22Rv1 (cell line): ENCODE results near the gene EFHC1.

Experiments
- H3K27ac ChIP-seq: fragments of 450-650 bp; 2 replicates; pipeline ENCODE4 v1.5.1; 2017
- CTCF ChIP-seq: fragments of 450-650 bp; IDR thresholded peaks from 2 replicates; pipeline ENCODE4 v1.5.1; 2017; ENCODE audit warnings: mild to moderate bottlenecking
- ZFX ChIP-seq: fragments of 450-650 bp; IDR thresholded peaks from 2 replicates; pipeline ENCODE4 v1.6.1; 2017; ENCODE audit warnings: antibody characterized with exemption, borderline replicate concordance

The EFHC1 gene

GRCh38 chr6:52518279-52518945, 98.3 kb downstream of the EFHC1 start:
- TF ChIP-seq CTCF, result no peak
- no peak for TF ChIP-seq ZFX
- H3K27ac ChIP-seq, result no peak overlapping the region

- H3K27ac ChIP-seq, result no peak overlapping the region
- TF ChIP-seq CTCF, result no peak
- no peak for TF ChIP-seq ZFX
Observed at GRCh38 chr6:52519618-52520017, 99.5 kb downstream of the EFHC1 start.

GRCh38 chr6:52522151-52522626, 102.0 kb downstream of the EFHC1 start:
- H3K27ac ChIP-seq, result no peak overlapping the region
- TF ChIP-seq ZFX, result no peak
- no peak for TF ChIP-seq CTCF

- no peak overlapping the region for H3K27ac ChIP-seq
Observed at GRCh38 chr6:52522655-52523054, 102.5 kb downstream of the EFHC1 start.

GRCh38 chr6:52523378-52524142, 103.4 kb downstream of the EFHC1 start:
- no peak for TF ChIP-seq CTCF
- no peak for TF ChIP-seq ZFX
- H3K27ac ChIP-seq, result no peak overlapping the region

More at GRCh38 chr6:52522655-52523054, 102.5 kb downstream of the EFHC1 start:
- no peak for TF ChIP-seq ZFX
- TF ChIP-seq CTCF, result no peak

DNA sequence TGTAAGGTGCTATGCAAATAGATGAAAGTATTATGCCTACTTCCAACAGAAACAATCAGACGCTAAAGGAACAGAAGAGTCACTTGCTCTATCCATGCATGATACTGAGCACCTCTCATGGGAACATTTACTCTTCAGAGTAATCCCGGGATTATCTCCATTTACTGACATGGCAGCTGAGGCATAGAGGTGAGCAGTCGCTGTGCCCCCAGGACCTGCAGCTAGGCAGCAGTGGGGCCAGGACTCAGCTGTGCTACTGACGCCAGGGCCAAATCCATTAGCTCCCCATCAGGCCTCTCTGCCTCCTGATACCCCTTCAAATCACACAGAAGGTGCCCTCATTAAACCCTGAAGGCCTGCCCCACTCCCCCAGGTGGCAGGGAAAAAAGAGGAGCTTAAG, 104.8 kb downstream of the EFHC1 start:
- H3K27ac ChIP-seq, result no peak overlapping the region
- TF ChIP-seq CTCF (no peak), ZFX (no peak)

DNA sequence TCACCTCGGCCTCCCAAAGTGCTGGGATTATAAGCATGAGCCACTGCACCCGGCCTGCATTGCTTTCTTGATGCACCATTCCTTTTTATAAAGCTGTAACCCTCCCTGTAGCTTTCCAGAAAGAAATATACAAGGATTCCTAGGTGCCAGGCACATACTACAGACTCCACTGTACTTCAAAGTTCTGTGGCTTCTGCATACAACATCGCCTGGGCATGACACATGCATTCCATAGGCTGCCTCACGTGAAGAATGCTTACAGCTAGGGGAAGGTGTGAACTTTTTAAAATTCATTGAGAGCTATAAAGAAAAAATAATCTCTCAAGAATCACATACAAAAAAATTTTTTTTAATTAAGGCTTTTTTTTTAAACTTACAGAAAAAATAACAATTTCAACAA, 106.5 kb downstream of the EFHC1 start:
- TF ChIP-seq ZFX (no peak), CTCF (no peak)
- H3K27ac ChIP-seq, result no peak overlapping the region
